ENCODE results near the gene PARM1. TPM values are rescaled to one million over a fixed set of nuclear protein-coding genes. Genes with fewer than 3 reads are reported as not detected.

PARM1 gene
- total RNA-seq, 1 donor from 2014 or later: 1.6 TPM

DNA sequence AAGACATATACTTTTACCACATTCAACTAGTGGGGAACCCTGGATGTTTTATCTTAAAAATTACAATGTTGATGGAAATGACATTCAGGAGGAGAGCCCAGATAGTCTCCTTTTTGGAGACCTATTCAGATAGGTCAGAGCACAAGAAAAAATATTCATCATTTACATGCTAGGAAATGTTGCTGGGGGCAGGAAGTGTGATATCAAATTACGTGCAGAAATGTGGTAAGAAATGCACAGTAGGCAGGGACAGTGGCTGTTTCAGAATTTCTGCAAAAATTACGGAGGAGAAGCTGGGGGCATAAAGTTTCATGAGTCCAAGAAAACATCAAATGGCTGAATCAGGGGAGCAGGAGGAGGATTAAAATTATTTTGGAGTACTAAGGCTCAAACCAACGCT lies 8.2 kb downstream of the PARM1 start:
- Histone ChIP-seq H2AFZ (replicated peaks) (no peak overlapping the region), H3K4me2 (no peak overlapping the region), H3K9me3 (ENCODE audit: low read depth) (no peaks in the 10 kb centered on the region), H3F3A (ENCODE audit: low read depth) (no peaks in the 10 kb centered on the region), H3K79me2 (ENCODE audit: low read depth) (no peaks in the 10 kb centered on the region), H4K20me1 (ENCODE audit: low read depth) (no peaks in the 10 kb centered on the region), H3K27ac (no peak overlapping the region), H3K36me3 (no peaks in the 10 kb centered on the region), H3K4me1 (no peaks in the 10 kb centered on the region), H3K9ac (no peak overlapping the region), H3K4me3 (no peak overlapping the region), H3K27me3 (peaks cover 13% of the 10 kb centered on the region)
- H3K36me3 Mint-ChIP-seq: peaks cover 36% of the 10 kb centered on the region
- H3K27ac Mint-ChIP-seq: no peak overlapping the region
- DNase-seq (ENCODE audit: low spot score): no peak
- TF ChIP-seq EZH2phosphoT487 (IDR thresholded peaks at IDR 0.05): no peak
- TF ChIP-seq, protein P1, sequence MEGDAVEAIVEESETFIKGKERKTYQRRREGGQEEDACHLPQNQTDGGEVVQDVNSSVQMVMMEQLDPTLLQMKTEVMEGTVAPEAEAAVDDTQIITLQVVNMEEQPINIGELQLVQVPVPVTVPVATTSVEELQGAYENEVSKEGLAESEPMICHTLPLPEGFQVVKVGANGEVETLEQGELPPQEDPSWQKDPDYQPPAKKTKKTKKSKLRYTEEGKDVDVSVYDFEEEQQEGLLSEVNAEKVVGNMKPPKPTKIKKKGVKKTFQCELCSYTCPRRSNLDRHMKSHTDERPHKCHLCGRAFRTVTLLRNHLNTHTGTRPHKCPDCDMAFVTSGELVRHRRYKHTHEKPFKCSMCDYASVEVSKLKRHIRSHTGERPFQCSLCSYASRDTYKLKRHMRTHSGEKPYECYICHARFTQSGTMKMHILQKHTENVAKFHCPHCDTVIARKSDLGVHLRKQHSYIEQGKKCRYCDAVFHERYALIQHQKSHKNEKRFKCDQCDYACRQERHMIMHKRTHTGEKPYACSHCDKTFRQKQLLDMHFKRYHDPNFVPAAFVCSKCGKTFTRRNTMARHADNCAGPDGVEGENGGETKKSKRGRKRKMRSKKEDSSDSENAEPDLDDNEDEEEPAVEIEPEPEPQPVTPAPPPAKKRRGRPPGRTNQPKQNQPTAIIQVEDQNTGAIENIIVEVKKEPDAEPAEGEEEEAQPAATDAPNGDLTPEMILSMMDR (IDR thresholded peaks at IDR 0.05): no peak
- TF ChIP-seq EZH2 (IDR thresholded peaks at IDR 0.05): no peak
- peaks cover 21% of the 10 kb centered on the region for H3K4me1 Mint-ChIP-seq
- no peaks in the 10 kb centered on the region for H3K27me3 Mint-ChIP-seq (ENCODE audit: insufficient read depth, low read depth)
- H3K9me3 Mint-ChIP-seq: peaks cover 14% of the 10 kb centered on the region
- H3K4me3 Mint-ChIP-seq: no peak overlapping the region

DNA sequence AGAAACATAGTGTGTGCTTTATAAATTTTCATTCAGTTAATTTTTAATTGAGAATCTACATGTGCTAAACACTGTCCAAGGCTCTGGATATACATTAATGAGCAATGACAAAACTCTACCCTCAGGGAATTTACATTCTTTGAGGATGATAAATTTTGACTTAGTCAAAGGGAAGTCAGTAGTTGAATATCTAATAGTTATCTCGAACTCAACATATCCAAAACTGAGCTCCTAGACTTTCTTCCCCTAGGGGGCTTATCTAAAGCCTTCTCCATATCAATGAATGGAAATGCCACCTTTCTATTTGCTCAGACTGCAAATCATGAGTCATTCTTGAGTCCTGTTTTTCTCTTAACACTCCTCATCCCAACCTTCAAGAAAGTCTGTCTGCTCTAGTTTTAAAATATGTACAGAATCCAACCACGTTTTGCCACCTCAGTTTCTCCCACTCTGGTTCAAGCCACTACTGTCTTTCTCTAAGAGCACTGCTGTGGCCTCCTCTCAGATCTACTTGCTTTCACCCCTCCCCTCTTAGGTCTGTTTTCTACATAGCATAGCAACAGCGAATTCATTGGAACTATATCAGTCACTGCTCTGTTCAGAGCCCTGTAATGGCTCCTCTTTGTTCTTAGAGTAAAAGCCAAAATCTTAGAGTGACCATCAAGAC lies 9.5 kb downstream of the PARM1 start:
- H3K9ac ChIP-seq: no peak overlapping the region
- no peak for TF ChIP-seq EZH2 (IDR thresholded peaks at IDR 0.05)
- TF ChIP-seq, protein P1 (IDR thresholded peaks at IDR 0.05): no peak
- TF ChIP-seq EZH2phosphoT487 (IDR thresholded peaks at IDR 0.05): no peak
- H3K27me3 Mint-ChIP-seq (ENCODE audit: insufficient read depth, low read depth): no peaks in the 10 kb centered on the region
- no peak overlapping the region for H3K4me3 ChIP-seq
- H3K9me3 ChIP-seq (ENCODE audit: low read depth): no peaks in the 10 kb centered on the region
- H3K4me3 Mint-ChIP-seq: no peak overlapping the region
- no peaks in the 10 kb centered on the region for H3K36me3 ChIP-seq
- peaks cover 16% of the 10 kb centered on the region for H3K4me1 Mint-ChIP-seq
- H3K27ac ChIP-seq: no peak overlapping the region
- H3K36me3 Mint-ChIP-seq: peaks cover 31% of the 10 kb centered on the region
- H3K27me3 ChIP-seq: peaks cover 4% of the 10 kb centered on the region
- H2AFZ ChIP-seq (replicated peaks): no peak overlapping the region
- H4K20me1 ChIP-seq (ENCODE audit: low read depth): no peaks in the 10 kb centered on the region
- no peaks in the 10 kb centered on the region for H3K4me1 ChIP-seq
- no peak overlapping the region for H3K27ac Mint-ChIP-seq
- no peaks in the 10 kb centered on the region for H3F3A ChIP-seq (ENCODE audit: low read depth)
- no peak for DNase-seq (ENCODE audit: low spot score)
- H3K9me3 Mint-ChIP-seq: peaks cover 14% of the 10 kb centered on the region
- H3K4me2 ChIP-seq: no peak overlapping the region
- H3K79me2 ChIP-seq (ENCODE audit: low read depth): no peaks in the 10 kb centered on the region

DNA sequence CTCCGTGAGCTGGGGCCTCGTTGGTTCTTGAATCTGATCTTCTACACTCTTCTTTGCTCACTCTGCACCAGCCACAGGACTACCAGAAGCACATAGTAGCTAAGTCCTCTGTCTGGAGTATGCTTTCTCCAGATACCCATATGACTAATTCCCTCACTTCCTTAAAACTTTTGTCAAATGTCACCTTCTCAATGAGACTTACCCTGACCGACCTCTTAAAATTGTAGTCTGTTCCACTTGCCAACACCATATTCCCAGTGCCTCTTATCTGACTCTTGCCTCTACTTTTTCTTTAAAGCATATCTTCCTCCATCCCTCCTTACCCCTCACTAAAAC lies 10.0 kb downstream of the PARM1 start:
- peaks cover 16% of the 10 kb centered on the region for H3K4me1 Mint-ChIP-seq
- Histone ChIP-seq H3K27me3 (no peaks in the 10 kb centered on the region), H3F3A (ENCODE audit: low read depth) (no peaks in the 10 kb centered on the region), H4K20me1 (ENCODE audit: low read depth) (no peaks in the 10 kb centered on the region), H3K36me3 (no peaks in the 10 kb centered on the region), H2AFZ (replicated peaks) (no peak overlapping the region), H3K9ac (no peak overlapping the region), H3K9me3 (ENCODE audit: low read depth) (no peaks in the 10 kb centered on the region), H3K4me1 (no peaks in the 10 kb centered on the region), H3K27ac (no peak overlapping the region), H3K4me3 (no peak overlapping the region), H3K4me2 (no peak overlapping the region), H3K79me2 (ENCODE audit: low read depth) (no peaks in the 10 kb centered on the region)
- TF ChIP-seq EZH2phosphoT487 (IDR thresholded peaks at IDR 0.05) (no peak), EZH2 (IDR thresholded peaks at IDR 0.05) (no peak)
- TF ChIP-seq, protein P1 (IDR thresholded peaks at IDR 0.05): no peak
- peaks cover 14% of the 10 kb centered on the region for H3K9me3 Mint-ChIP-seq
- no peak overlapping the region for H3K4me3 Mint-ChIP-seq
- no peak overlapping the region for H3K27ac Mint-ChIP-seq
- peaks cover 32% of the 10 kb centered on the region for H3K36me3 Mint-ChIP-seq
- no peaks in the 10 kb centered on the region for H3K27me3 Mint-ChIP-seq (ENCODE audit: insufficient read depth, low read depth)
- DNase-seq (ENCODE audit: low spot score): no peak
